ENCODE measurements around the gene PNKD. TPM values are rescaled to one million over a fixed set of nuclear protein-coding genes. Genes with fewer than 3 reads are reported as not detected.
"Not testable (repeated sequence)": the region's sequence is repeated elsewhere in the genome, so short reads cannot be mapped to it uniquely, and the experiment has no call there.

The PNKD gene
- total RNA-seq, 4 donors from 2014 or later, result 63.9 to 690 (median 70.4) TPM

- Histone ChIP-seq H3K27me3 (no peaks in the 10 kb centered on the region), H3K36me3 (no peaks in the 10 kb centered on the region), H3K4me3 (no peak overlapping the region), H3K27ac (no peak overlapping the region), H3K9me3 (no peaks in the 10 kb centered on the region), H3K4me1 (peaks cover 0 to 8% (median 0%) of the 10 kb centered on the region in 4 donors)
- no peak for DNase-seq
- TF ChIP-seq CTCF (IDR thresholded peaks at IDR 0.05), result no peak
- no peak for TF ChIP-seq POLR2A (IDR thresholded peaks at IDR 0.05)
These were observed 36.0 kb downstream of the PNKD start for GRCh38 chr2:218306184-218306920.

- no peaks in the 10 kb centered on the region for H3K36me3 ChIP-seq
- no peak overlapping the region for H3K27ac ChIP-seq
- no peaks in the 10 kb centered on the region for H3K27me3 ChIP-seq
- no peak for DNase-seq
- TF ChIP-seq POLR2A (IDR thresholded peaks at IDR 0.05) (no peak), CTCF (IDR thresholded peaks at IDR 0.05) (no peak)
- no peak overlapping the region for H3K4me3 ChIP-seq
- H3K4me1 ChIP-seq, result peaks cover 0 to 9% (median 0%) of the 10 kb centered on the region in 4 donors
- H3K9me3 ChIP-seq, result no peaks in the 10 kb centered on the region
These were observed 37.2 kb downstream of the PNKD start for GRCh38 chr2:218307415-218308090.

GRCh38 chr2:218310853-218311540 is 40.7 kb downstream of the PNKD start:
- DNase-seq, result no peak
- TF ChIP-seq POLR2A (IDR thresholded peaks at IDR 0.05), result no peak
- no peak for TF ChIP-seq CTCF (IDR thresholded peaks at IDR 0.05)
- Histone ChIP-seq H3K36me3 (no peaks in the 10 kb centered on the region), H3K27me3 (no peaks in the 10 kb centered on the region), H3K9me3 (no peaks in the 10 kb centered on the region), H3K27ac (peak overlapping the region in 2 of 4 donors; percentile 84 to 86), H3K4me3 (no peak overlapping the region), H3K4me1 (peaks cover 0 to 12% (median 0%) of the 10 kb centered on the region in 4 donors)

- H3K27me3 ChIP-seq, H3K9me3 ChIP-seq, H3K36me3 ChIP-seq, DNase-seq, H3K4me3 ChIP-seq: not testable (repeated sequence)
- Histone ChIP-seq H3K4me1 (peaks cover 0 to 12% (median 0%) of the 10 kb centered on the region in 4 donors), H3K27ac (peak overlapping the region in 3 of 4 donors; percentile 36 to 86 (median 84))
- peak in 1 of 2 donors; percentile 30 for TF ChIP-seq POLR2A (IDR thresholded peaks at IDR 0.05)
These were observed 41.4 kb downstream of the PNKD start for GRCh38 chr2:218311541-218312266.

- TF ChIP-seq CTCF (IDR thresholded peaks at IDR 0.05) (no peak), POLR2A (IDR thresholded peaks at IDR 0.05) (no peak)
- Histone ChIP-seq H3K36me3 (no peaks in the 10 kb centered on the region), H3K4me1 (peaks cover 0 to 12% (median 0%) of the 10 kb centered on the region in 4 donors), H3K27ac (peak overlapping the region in 3 of 4 donors; percentile 29 to 86 (median 84)), H3K27me3 (no peaks in the 10 kb centered on the region), H3K4me3 (no peak overlapping the region), H3K9me3 (no peaks in the 10 kb centered on the region)
- DNase-seq, result peak in 1 of 3 donors; percentile 54
These were observed 42.0 kb downstream of the PNKD start for GRCh38 chr2:218312267-218312756.

Data from Peyer's patch (tissue), 4 donors.